Coronary artery (tissue), 2 donors: ENCODE data around the gene EPN1.
"Not testable (repeated sequence)": the region's sequence is repeated elsewhere in the genome, so short reads cannot be mapped to it uniquely, and the experiment has no call there.

Source experiments
- DNase-seq: peaks from one replicate; pipeline ENCODE4 v3.0.0-alpha.2; 2017; ENCODE audit warnings: low spot score
- H3K27ac ChIP-seq, 2 donors: fragments of 200-600 bp; sonication (generic); one replicate each; pipeline ENCODE4 v1.5.1; 2016 to 2019
- H3K4me3 ChIP-seq: fragments of 200-600 bp; sonication (generic); 2 replicates; pipeline ENCODE4 v1.5.1; 2016; ENCODE audit warnings: mild to moderate bottlenecking, moderate library complexity
- CTCF ChIP-seq: fragments of 200-600 bp; sonication (generic); IDR thresholded peaks from one replicate; pipeline ENCODE4 v1.5.1; 2019; ENCODE audit warnings: antibody characterized with exemption

Gene EPN1

GRCh38 chr19:55716531-55716930 is 41.5 kb downstream of the EPN1 start:
- no peak for TF ChIP-seq CTCF
- DNase-seq = no peak
- Histone ChIP-seq H3K4me3 (no peak overlapping the region), H3K27ac (no peak overlapping the region)

GRCh38 chr19:55717251-55717650 is 42.2 kb downstream of the EPN1 start:
- no peak for DNase-seq
- no peak for TF ChIP-seq CTCF

GRCh38 chr19:55717879-55718711 is 43.1 kb downstream of the EPN1 start:
- not testable (repeated sequence) for DNase-seq, H3K27ac ChIP-seq, H3K4me3 ChIP-seq

More at GRCh38 chr19:55717251-55717650, 42.2 kb downstream of the EPN1 start:
- no peak overlapping the region for H3K27ac ChIP-seq
- H3K4me3 ChIP-seq = no peak overlapping the region

GRCh38 chr19:55720214-55720746 is 45.3 kb downstream of the EPN1 start:
- DNase-seq = no peak
- no peak for TF ChIP-seq CTCF
- Histone ChIP-seq H3K4me3 (no peak overlapping the region), H3K27ac (no peak overlapping the region)

- no peak for TF ChIP-seq CTCF
- Histone ChIP-seq H3K4me3 (no peak overlapping the region), H3K27ac (no peak overlapping the region)
- DNase-seq = no peak
Measured at GRCh38 chr19:55720801-55721200, 45.8 kb downstream of the EPN1 start.

DNA sequence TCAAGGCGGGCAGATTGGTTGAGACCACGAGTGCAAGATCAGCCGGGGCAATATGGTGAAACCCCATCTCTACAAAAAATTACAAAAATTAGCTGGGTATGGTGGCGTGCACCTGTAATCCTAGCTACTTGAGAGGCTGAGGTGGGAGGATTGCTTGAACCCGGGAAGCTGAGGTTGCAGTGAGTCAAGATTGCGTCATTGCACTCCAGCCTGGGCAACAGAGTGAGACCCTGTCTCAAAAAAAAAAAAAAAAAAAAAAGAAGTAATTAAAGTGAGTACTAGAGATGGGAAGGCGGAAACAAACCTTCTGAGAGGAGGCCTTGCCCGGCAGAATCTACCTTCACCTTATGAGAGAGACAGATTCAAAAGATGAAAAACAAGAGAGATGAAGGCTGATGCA is 48.5 kb downstream of the EPN1 start:
- TF ChIP-seq CTCF = no peak
- no peak overlapping the region for H3K27ac ChIP-seq
- no peak overlapping the region for H3K4me3 ChIP-seq
- DNase-seq = no peak

DNA sequence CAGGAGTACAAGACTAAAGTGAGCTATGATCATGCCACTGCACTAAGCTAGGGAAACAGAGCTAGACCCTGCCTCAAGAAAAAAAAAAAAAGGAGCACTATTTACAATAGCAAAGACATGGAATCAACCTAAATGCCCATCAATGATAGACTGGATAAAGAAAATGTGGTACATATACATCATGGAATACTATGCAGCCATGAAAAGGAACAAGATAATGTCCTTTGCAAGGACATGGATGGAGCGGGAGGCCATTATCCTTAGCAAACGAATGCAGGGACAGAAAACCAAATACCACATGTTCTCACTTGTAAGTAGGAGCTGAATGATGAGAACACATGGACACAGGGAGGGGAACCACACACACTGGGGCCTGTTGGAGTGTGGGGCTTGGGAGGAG is 55.4 kb downstream of the EPN1 start:
- not testable (repeated sequence) for H3K4me3 ChIP-seq, DNase-seq

DNA sequence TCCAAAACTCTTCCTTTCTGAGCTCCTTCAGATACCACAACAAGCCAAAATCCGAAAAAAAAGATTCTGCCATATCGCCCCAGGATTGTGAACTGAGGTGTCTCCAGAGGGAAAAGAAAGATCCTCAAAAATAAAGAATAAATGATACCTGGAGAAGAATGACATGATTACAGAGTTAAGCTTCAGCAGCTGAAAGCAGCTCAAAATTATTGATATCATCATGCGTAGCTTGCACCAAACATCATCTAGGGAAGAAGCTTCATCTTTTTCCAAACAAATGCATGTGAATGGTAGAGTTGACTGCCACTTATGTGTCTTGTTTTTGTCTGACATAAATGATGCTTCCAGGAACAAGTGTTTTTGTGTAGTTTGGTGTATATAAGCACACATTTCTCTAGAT is 63.3 kb downstream of the EPN1 start, which contains the start of gene NLRP9:
NLRP9 (minus strand) TSS at position 101 of the 400 bp plus-strand sequence; CDS start at position 73, 28 bp downstream.
- no peak for TF ChIP-seq CTCF
- DNase-seq = no peak
- Histone ChIP-seq H3K27ac (no peak within 1 kb of the TSS), H3K4me3 (no peak within 1 kb of the TSS)

More for the DNA sequence above, 55.4 kb downstream of the EPN1 start:
- H3K27ac ChIP-seq = not testable (repeated sequence)
